Measurements from ENCODE around the gene PADI1.

GRCh38 chr1:17155257-17155920 lies 49.5 kb upstream of the PADI1 start:
- TF ChIP-seq CTCF (IDR thresholded peaks at IDR 0.05) (no peak), POLR2A (IDR thresholded peaks at IDR 0.05) (no peak)

Measured in adrenal gland (tissue), 5 donors.